GM12878 (cell line): ENCODE results near the gene TNK2. TPM values are rescaled to one million over a fixed set of nuclear protein-coding genes. Genes with fewer than 3 reads are reported as not detected.

ENCODE experiments used
- ATAC-seq: fragments of 200-7000 bp; cut with Tn5 transposase; 3 replicates; pipeline ENCODE4 v1.9.1; 2020; ENCODE audit warnings: mild to moderate bottlenecking, moderate library complexity
- BruUV-seq: library from RNA; stranded (reverse); fragments of 400-500 nt; replicated peaks from 2 replicates; lab custom pipeline; 2021; lab: Mats Ljungman, UMichigan
- CTCF ChIA-PET: fragments of 300-600 bp; sonication (Branson Sonifier 250); formaldehyde crosslinking; extraction: SDS; loops from one replicate; lab custom pipeline; 2021; ENCODE audit warnings: inconsistent platforms; lab: Yijun Ruan, JAX
- POLR2A ChIA-PET: fragments of 350-600 bp; formaldehyde crosslinking; extraction: SDS; loops from one replicate; lab custom pipeline; 2021; ENCODE audit warnings: inconsistent platforms; lab: Charles Lee
- RAD21 ChIA-PET: fragments of 300-600 bp; sonication (Branson Sonifier 250); formaldehyde crosslinking; loops from one replicate; lab custom pipeline; 2023; ENCODE audit warnings: antibody characterized with exemption; ENCODE audit not compliant: unreplicated experiment; lab: Charles Lee
- SMC1A ChIA-PET: fragments of 300-600 bp; sonication (Branson Sonifier 250); formaldehyde crosslinking; loops from one replicate; lab custom pipeline; 2023; ENCODE audit not compliant: unreplicated experiment, uncharacterized antibody; lab: Charles Lee
- DNase-seq: peaks from one replicate; pipeline ENCODE4 v3.0.0-alpha.2; 2011; ENCODE audit warnings: low read depth, low spot score
- FAIRE-seq: peaks from 3 replicates; lab custom pipeline; 2011; peaks lifted over from hg19 to GRCh38; lab: Jason Lieb, UNC
- H2AFZ ChIP-seq: 2 replicates; pipeline ENCODE4 v1.6.0; 2011; ENCODE audit warnings: low read depth, low read length, control low read depth; ENCODE audit not compliant: control insufficient read depth
- H3K27ac ChIP-seq: 2 replicates; pipeline ENCODE4 v1.5.1; 2011; ENCODE audit warnings: control low read depth; ENCODE audit not compliant: control insufficient read depth, insufficient read depth
- H3K27me3 ChIP-seq, 2 experiments: replicated peaks in 1 of 2; 2 replicates each; pipeline versions ENCODE4 v1.6.0 to v1.6.1; 2011; ENCODE audit warnings: low read length in 1 of 2; ENCODE audit not compliant: control insufficient read depth in 2 of 2, insufficient read depth in 2 of 2
- H3K36me3 ChIP-seq, 2 experiments: 2 replicates each; pipeline ENCODE4 v1.5.1; 2011; ENCODE audit warnings: low read length in 1 of 2; ENCODE audit not compliant: control insufficient read depth in 2 of 2, insufficient read depth in 2 of 2
- H3K4me1 ChIP-seq: 2 replicates; pipeline ENCODE4 v1.6.1; 2011; ENCODE audit warnings: mild to moderate bottlenecking, low read length, moderate library complexity, mixed read lengths; ENCODE audit not compliant: control insufficient read depth, insufficient read depth
- H3K4me2 ChIP-seq: 2 replicates; pipeline ENCODE4 v1.6.0; 2011; ENCODE audit warnings: control low read depth; ENCODE audit not compliant: control insufficient read depth, insufficient read depth
- H3K4me3 ChIP-seq: fragments of 200-600 bp; sonication (generic); 2 replicates; pipeline ENCODE4 v1.5.1; 2016
- H3K79me2 ChIP-seq: 2 replicates; pipeline ENCODE4 v1.6.0; 2011; ENCODE audit warnings: low read length; ENCODE audit not compliant: control insufficient read depth, insufficient read depth
- H3K9ac ChIP-seq: 2 replicates; pipeline ENCODE4 v1.8.0; 2011; ENCODE audit warnings: low read length, control low read depth, mixed read lengths; ENCODE audit not compliant: control insufficient read depth, insufficient read depth
- H3K9me3 ChIP-seq: replicated peaks from 3 replicates; pipeline ENCODE4 v1.5.1; 2011; ENCODE audit warnings: mild to moderate bottlenecking, low read length; ENCODE audit not compliant: control insufficient read depth, insufficient read depth
- H4K20me1 ChIP-seq: 2 replicates; pipeline ENCODE4 v1.6.0; 2011; ENCODE audit not compliant: control insufficient read depth, insufficient read depth
- BACH1 ChIP-seq: fragments of 450-650 bp; IDR thresholded peaks from 2 replicates; pipeline ENCODE4 v1.6.1; 2017; ENCODE audit warnings: mild to moderate bottlenecking, borderline replicate concordance
- CHD1 ChIP-seq: IDR thresholded peaks from 2 replicates; pipeline ENCODE4 v1.6.1; 2012; ENCODE audit warnings: low read depth, low read length, improper control_type of control experiment
- EZH2 ChIP-seq: IDR thresholded peaks from 2 replicates; pipeline ENCODE4 v1.6.1; 2012; ENCODE audit warnings: low read depth, mild to moderate bottlenecking, control low read depth, inconsistent platforms, low read length, borderline replicate concordance; ENCODE audit not compliant: control insufficient read depth
- FOXK2 ChIP-seq: fragments of 450-650 bp; IDR thresholded peaks from 2 replicates; pipeline ENCODE4 v1.6.1; 2017; ENCODE audit warnings: mild to moderate bottlenecking, moderate library complexity
- NFXL1 ChIP-seq: fragments of 450-650 bp; IDR thresholded peaks from 2 replicates; pipeline ENCODE4 v1.6.1; 2017; ENCODE audit warnings: antibody characterized with exemption, mild to moderate bottlenecking, borderline replicate concordance
- NR2C2 ChIP-seq: IDR thresholded peaks from 2 replicates; pipeline ENCODE4 v1.6.1; 2011; ENCODE audit warnings: borderline replicate concordance, low read depth; ENCODE audit not compliant: control insufficient read depth, insufficient read length
- NRF1 ChIP-seq: conservative IDR thresholded peaks from 2 replicates; pipeline ENCODE4 v1.6.1; 2011; ENCODE audit warnings: mild to moderate bottlenecking, low read depth, low read length, improper control_type of control experiment
- PAX8 ChIP-seq: fragments of 450-650 bp; IDR thresholded peaks from 2 replicates; pipeline ENCODE4 v1.6.1; 2017; ENCODE audit warnings: mild to moderate bottlenecking, moderate library complexity
- POU2F2 ChIP-seq: IDR thresholded peaks from 3 replicates; pipeline ENCODE4 v1.6.1; 2011; ENCODE audit warnings: low read depth, mild to moderate bottlenecking, low read length, borderline replicate concordance
- RBBP5 ChIP-seq: fragments of 200-600 bp; sonication (generic); conservative IDR thresholded peaks from 2 replicates; pipeline ENCODE4 v1.6.1; 2016
- SMC3 ChIP-seq: IDR thresholded peaks from 2 replicates; pipeline ENCODE4 v1.6.1; 2011; ENCODE audit warnings: low read length, improper control_type of control experiment, borderline replicate concordance
- TCF7 ChIP-seq: IDR thresholded peaks from 2 replicates; pipeline ENCODE4 v1.6.1; 2014; ENCODE audit warnings: antibody characterized with exemption, borderline replicate concordance
- ZZZ3 ChIP-seq: IDR thresholded peaks from 2 replicates; pipeline ENCODE4 v1.6.1; 2011; ENCODE audit warnings: low read depth; ENCODE audit not compliant: control insufficient read depth, insufficient read length
- WGBS: methylation state at CpG from one replicate; pipeline ENCODE4 v1.1.6; 2016; ENCODE audit warnings: low lambda C conversion rate; ENCODE audit not compliant: insufficient replicate concordance, insufficient coverage; ENCODE audit errors: missing lambda C conversion rate; 5-methylcytosine and 5-hydroxymethylcytosine counted together
- in situ Hi-C: fragments of 300-500 bp; cut with MboI; formaldehyde crosslinking; loops from 9 replicates; pipeline ENCODE4 v1.14.3; 2018; ENCODE audit warnings: mixed read lengths
- intact Hi-C: fragments of 100-400 bp; cut with micrococcal nuclease; formaldehyde crosslinking; loops from one replicate; pipeline ENCODE4 v1.14.2; 2022; ENCODE audit not compliant: unreplicated experiment
- polyA plus RNA-seq, 11 experiments: library from polyadenylated mRNA; depleted of rRNA in 4 of 11; unstranded in 6 of 11; stranded (reverse) in 5 of 11; fragments of >200 nt; fragmentation: Nextera tagmentation in 4 of 11; fragmentation: Illumina TruSeq in 1 of 11; extraction: Ambion mirVana in 4 of 11; extraction: Trizol in 1 of 11; gene quantifications; 1 replicate in 1 of 11; 2 replicates in 10 of 11; pipeline versions ENCODE4 v1.2.1 to v1.2.3, GENCODE V29; 2011 to 2016; ENCODE audit warnings: inconsistent platforms in 2 of 11, missing spikeins in 2 of 11, low read depth in 1 of 11
- total RNA-seq, 4 experiments: library from RNA; depleted of rRNA in 3 of 4; stranded (reverse); fragments of >200 nt in 3 of 4; fragmentation: Illumina TruSeq in 1 of 4; extraction: Trizol in 1 of 4; gene quantifications; 2 replicates each; pipeline versions ENCODE4 v1.2.1 to v1.2.3, GENCODE V29; 2013 to 2021
- TF ChIP-seq, protein P1 (sequence below): IDR thresholded peaks from 2 replicates; pipeline ENCODE4 v1.6.1; 2012; ENCODE audit warnings: mild to moderate bottlenecking, low read depth, low read length

Gene TNK2
- total and polyA plus RNA-seq, 10 of the 15 experiments (the other 5 are each of a cell fraction or from before 2014, with no cell fraction given) = 0.13 to 47.8 (median 10.8) TPM

DNA sequence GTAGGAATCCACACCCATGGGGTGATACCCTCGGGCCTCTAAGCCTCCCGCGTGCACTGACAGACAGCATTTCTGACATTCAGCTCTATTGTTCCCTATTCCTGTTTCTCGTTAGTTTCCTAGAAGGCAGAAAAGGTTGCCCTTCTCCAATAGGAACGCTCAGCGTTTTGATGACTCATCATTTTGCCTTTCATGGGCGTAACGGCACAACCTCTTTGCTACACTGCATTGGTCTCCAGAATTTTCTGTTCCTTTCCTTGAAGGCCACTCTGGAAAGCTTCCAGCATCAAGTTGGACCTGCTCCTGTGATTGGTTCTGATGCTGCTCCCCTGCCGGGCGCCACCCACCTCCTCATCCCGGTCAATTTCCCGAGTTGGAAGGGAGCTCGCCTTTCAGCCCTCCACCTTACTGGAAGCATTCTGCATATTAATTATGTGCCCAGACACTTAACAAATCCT, 13.0 kb upstream of the TNK2 start (continued):
- TF ChIP-seq TCF7 = no peak
- no peak for TF ChIP-seq CHD1
- no peak for TF ChIP-seq NR2C2
- no peak for TF ChIP-seq NFXL1
- TF ChIP-seq FOXK2 = no peak
- no peak for TF ChIP-seq SMC3
- TF ChIP-seq POU2F2 = no peak
- TF ChIP-seq, protein P1, sequence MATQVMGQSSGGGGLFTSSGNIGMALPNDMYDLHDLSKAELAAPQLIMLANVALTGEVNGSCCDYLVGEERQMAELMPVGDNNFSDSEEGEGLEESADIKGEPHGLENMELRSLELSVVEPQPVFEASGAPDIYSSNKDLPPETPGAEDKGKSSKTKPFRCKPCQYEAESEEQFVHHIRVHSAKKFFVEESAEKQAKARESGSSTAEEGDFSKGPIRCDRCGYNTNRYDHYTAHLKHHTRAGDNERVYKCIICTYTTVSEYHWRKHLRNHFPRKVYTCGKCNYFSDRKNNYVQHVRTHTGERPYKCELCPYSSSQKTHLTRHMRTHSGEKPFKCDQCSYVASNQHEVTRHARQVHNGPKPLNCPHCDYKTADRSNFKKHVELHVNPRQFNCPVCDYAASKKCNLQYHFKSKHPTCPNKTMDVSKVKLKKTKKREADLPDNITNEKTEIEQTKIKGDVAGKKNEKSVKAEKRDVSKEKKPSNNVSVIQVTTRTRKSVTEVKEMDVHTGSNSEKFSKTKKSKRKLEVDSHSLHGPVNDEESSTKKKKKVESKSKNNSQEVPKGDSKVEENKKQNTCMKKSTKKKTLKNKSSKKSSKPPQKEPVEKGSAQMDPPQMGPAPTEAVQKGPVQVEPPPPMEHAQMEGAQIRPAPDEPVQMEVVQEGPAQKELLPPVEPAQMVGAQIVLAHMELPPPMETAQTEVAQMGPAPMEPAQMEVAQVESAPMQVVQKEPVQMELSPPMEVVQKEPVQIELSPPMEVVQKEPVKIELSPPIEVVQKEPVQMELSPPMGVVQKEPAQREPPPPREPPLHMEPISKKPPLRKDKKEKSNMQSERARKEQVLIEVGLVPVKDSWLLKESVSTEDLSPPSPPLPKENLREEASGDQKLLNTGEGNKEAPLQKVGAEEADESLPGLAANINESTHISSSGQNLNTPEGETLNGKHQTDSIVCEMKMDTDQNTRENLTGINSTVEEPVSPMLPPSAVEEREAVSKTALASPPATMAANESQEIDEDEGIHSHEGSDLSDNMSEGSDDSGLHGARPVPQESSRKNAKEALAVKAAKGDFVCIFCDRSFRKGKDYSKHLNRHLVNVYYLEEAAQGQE = no peak

DNA sequence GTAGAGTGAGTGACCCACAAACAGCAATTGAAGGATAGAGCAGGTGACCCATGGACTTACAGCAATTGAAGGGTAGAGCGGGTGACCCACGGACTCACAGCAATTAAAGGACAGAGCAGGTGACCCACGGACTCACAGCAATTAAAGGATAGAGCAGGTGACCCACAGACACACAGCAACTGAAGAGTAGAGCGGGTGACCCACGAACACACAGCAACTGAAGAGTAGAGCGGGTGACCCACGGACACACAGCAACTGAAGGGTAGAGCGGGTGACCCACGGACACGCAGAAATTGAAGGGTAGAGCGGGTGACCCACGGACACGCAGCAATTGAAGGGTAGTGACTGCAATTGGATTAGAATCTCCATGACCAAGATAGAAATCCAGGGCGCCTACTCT, 9.8 kb upstream of the TNK2 start:
- H4K20me1 ChIP-seq = no peaks in the 10 kb centered on the region
- in situ Hi-C loops = no loop called here
- intact Hi-C loops = no loop called here

More for the DNA sequence above, 9.8 kb upstream of the TNK2 start:
- H3K9me3 ChIP-seq = no peaks in the 10 kb centered on the region
- ChIA-PET SMC1A (interaction anchor here (1.5 kb wide), 1 partner anchor 24 kb away, joined by 5 read pairs; no protein-coding TSS in a partner anchor), POLR2A (no interaction called here), RAD21 (no interaction called here), CTCF (interaction anchor here (1.7 to 2.9 kb wide), 3 partner anchors 24 to 61 kb away, joined by 4 to 14 read pairs (median 11); no protein-coding TSS in a partner anchor)
- TF ChIP-seq EZH2 (no peak), ZZZ3 (no peak), BACH1 (no peak), RBBP5 (no peak), NRF1 (no peak), PAX8 (no peak)
- no peak overlapping the region for H3K9ac ChIP-seq
- no peaks in the 10 kb centered on the region for H3K79me2 ChIP-seq
- ATAC-seq (no peak), DNase-seq (no peak), FAIRE-seq (no peak)
- no peak overlapping the region for H3K27ac ChIP-seq
- H3K36me3 ChIP-seq = no peaks in the 10 kb centered on the region
- H3K27me3 ChIP-seq = peaks cover 0 to 2% of the 10 kb centered on the region in 2 experiments; a peak in 2 of 4 replicates
- WGBS = 67% methylated on average over 14 of the region's 14 CpGs
- peaks cover 5% of the 10 kb centered on the region for H3K4me1 ChIP-seq
- H3K4me2 ChIP-seq = no peak overlapping the region
- H3K4me3 ChIP-seq = no peak overlapping the region
- no peak overlapping the region for H2AFZ ChIP-seq
- BruUV-seq = no TSS peak
